Measurements from ENCODE around the gene KANSL1L. TPM values are rescaled to one million over a fixed set of nuclear protein-coding genes. Genes with fewer than 3 reads are reported as not detected.
A peak's percentile ranks its signal among the peaks of the same experiment; 100 is the strongest.
"Not testable (repeated sequence)": the region's sequence is repeated elsewhere in the genome, so short reads cannot be mapped to it uniquely, and the experiment has no call there.

The KANSL1L gene
- total RNA-seq, 1 experiment from 2014 or later = 8.4 TPM

DNA sequence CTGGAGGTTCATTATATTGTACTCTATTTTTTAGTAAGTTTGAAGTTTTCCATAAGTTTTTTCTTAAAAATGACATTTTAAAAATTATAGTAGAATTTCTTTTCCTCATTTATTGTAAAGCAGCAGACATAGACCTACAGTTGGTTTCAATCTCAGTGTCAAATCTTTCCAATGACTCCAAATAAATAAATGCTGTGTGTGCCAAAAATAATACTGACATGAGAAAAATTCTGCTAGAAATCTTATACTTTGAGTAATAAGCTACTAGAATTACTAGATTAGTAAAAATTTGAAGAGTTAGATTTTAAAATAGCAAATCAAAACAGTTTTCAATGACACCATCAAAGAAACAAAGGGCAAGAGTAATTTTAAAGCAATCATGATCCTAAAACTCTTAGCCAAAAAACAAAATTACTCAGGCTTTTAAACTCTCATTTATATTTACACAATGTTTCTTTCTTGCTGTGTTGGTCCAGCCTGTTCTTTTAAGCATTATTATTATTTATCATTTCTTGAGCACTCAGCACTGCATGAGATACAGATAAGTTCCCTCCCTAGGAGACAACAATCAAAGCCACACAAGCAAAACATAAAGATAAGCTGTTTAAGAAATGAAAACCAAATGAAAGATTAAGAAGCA is 8.3 kb upstream of the KANSL1L start:
- DNase-seq (ENCODE audit: extremely low read depth, low read depth) = no peak

DNA sequence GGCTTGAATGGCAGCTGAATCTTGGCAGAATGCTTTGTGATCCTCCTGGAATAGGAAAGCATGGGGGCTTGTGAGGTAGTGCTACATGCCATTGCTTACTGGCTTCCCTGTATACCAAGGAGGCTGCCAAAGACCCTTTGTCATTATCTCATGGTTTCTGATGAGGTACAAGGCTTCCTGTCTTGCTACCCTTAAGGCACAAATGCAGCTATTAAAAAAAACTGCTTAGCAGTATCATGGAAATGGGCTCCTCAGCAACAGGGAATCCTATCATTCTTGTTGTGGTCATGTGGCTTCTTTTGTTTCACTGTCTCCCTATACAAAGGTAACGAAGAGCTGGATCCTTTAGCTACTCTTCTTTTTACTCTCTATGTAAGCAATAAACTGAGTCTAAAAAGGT is 6.6 kb upstream of the KANSL1L start:
- DNase-seq (ENCODE audit: extremely low read depth, low read depth) = no peak

DNA sequence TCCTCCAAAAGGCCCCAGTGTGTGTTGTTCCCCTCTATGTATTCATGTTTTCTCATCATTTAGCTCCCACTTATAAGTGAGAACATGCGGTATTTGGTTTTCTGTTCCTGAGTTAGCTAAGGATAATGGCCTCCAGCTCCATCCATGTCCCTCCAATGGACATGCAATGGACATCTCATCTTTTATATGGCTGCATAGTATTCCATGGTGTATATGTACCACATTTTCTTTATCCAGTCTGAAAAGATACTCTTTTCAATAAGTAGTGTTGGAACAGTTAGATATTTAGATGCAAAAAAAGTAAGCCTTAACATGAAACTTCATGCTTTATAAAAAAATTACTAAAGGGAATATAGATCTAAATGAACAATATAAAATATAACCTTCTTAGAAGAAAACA is 5.9 kb upstream of the KANSL1L start:
- DNase-seq (ENCODE audit: extremely low read depth, low read depth) = not testable (repeated sequence)

DNA sequence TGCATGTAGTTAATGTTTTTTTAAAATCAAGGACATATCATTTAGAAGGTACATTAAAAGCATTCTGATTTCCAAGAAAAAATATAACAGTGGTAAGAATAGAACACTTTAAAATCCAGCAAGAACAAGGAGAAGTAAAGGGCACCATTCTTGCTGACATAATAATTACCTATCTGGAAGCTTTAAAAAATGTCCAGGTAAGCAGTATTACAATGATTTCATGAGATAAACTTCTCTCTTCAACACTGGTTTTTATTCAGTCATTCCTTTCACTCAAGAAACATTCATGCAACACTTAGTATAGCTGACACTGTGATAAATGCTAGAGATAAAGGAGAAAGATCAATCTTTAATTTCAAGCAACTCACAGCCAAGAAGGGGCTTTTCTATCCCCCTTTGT is 2.9 kb upstream of the KANSL1L start:
- no peak for DNase-seq (ENCODE audit: extremely low read depth, low read depth)

DNA sequence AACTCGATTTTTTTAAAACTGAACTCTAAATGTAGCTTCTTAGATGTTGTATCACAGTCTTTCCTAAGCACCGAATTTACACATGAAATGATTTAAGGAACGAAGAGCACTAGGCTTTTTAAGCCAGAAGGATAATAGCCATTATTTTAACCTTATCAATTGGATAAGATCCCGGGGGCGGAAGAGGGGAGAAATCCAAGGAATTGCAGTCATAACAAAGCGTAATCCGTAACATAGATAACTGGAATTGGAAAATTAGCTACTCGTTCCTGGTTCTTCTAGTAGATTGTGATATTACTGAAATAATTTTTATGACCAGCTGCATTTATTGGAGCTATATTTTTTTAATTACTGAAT is 988 bp upstream of the KANSL1L start:
- no peak for DNase-seq (ENCODE audit: extremely low read depth, low read depth)

DNA sequence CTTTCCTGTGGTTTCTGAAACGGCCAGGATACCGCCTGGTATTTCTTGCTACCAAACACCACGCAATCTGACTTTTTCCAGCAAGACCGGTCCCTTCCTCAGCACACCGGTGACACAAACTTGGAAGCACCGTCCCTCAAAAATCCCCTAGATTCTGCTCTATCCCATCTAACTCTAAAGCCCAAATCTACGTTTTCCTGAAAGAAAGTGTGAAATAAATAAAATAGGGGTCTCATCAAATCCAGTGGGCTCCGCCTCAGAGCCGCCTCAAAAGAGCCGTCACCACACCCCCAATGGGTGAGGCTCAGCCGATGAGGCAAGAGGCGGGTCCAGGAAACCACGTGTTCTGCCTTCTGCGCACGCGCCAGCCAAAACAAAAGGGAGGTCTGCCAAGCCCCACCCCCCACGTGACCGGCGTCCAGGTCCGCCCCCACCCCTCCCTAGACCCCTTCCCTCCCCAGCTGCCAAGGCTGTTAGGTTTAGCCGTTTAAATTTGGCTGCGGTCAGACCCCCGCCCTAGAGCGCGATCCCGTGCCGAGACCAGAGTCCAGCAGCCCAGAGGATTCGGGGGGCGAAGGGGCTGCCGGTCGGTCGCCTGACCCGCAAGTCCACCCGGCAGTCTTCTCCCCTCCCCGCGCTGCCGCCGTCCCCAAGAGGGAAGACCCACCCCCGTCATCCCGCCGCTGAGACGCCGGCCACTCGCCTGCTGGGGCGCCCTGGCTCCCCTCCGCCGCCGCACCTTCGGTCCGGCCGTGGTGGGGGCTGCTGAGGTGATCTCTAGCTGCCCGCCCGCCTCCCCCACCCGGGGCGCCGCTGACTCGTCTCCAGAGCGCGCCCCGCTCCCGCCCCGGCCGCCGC is 534 bp downstream of the KANSL1L start:
- DNase-seq (ENCODE audit: extremely low read depth, low read depth) = peak; percentile 95

DNA sequence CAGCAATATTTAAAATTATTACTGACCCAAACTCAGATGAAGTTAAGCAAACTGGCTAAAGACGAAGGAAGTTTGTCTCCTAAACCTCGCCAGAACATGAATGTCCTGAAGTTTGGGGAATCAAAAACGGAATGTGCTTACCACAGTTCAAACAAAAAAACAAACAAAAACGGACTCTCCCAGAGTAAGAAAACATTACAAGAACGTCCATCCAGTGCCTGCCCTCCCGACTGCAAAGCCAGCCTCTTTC is 1.1 kb downstream of the KANSL1L start:
- DNase-seq (ENCODE audit: extremely low read depth, low read depth) = no peak

DNA sequence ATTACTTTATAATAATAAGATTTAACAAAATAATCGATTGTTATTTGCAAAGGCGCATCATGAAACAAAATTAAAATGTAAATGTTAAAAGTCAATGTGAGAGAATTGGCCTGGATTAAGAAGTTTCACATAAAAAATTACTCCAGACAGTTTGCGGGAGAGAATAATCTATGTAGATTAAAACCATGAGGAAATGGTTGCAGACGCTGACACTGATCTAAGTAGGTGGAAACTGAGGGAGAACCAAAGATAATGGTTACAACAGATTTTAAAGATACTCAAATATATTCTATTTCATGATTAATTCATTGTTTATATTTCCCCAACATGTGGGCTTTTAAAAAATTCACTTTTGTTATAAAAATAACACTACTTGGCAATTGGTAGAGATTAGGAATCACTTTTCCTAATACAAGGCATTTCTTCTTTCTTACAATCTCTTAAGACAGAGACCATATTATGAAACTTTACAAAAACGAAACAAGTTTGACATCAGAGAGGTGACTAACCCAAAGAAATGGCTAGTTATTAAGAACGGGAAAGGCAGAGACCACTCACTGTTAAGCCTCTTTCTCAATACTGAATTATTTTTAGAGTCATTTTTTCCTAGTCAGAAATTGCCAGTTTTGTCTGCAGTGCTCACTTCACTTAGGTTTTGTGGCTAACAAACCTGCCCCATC is 1.6 kb downstream of the KANSL1L start:
- DNase-seq (ENCODE audit: extremely low read depth, low read depth) = peak; percentile 29

DNA sequence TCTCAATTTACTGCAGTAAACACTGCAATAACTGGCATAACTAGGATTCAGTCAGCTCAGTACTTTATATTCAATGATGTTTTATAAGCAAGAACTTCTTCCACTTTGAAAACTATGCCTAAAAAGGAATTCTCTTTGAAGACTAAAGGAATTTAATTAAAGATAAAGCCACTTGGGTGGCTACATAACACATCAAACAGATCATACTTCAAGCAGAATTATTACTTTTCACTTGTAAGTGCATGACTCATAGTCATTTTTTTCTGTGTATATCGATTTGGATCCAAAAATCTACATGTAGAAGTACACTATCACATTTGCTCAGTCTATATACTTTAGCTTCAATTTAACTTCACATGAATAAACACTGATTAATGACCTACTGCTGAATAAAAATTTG is 4.0 kb downstream of the KANSL1L start:
- no peak for DNase-seq (ENCODE audit: extremely low read depth, low read depth)

DNA sequence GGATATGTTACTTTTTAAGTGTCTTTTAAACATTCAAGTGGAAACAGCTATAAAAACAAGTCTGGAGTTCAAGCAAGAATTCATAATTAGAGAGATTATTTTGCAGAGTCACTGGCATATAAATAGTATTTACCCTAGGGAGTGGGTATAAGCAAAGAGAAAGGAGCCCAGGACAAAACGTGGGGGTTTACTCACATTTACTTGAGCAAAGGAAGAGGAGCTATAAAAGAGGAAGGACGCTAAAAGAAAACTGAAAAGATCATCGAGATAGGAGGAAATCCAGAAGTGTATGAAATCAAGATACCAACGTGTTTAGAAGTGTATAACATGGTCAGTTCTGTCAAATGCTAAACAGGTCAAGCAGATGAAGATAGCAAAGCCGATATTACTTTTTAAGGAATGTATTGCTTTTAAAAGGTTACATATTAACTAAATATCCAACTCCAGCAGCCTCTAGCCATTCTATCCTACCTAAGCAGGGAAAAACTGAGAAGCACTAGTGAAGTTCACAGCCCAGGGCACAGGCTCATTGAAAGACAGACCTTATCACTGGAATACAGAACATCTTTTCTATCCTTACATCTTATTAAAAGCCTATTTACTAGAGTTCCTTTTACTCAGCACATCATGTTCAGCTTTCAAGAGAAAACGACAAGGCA is 8.6 kb downstream of the KANSL1L start:
- no peak for DNase-seq (ENCODE audit: extremely low read depth, low read depth)

DNA sequence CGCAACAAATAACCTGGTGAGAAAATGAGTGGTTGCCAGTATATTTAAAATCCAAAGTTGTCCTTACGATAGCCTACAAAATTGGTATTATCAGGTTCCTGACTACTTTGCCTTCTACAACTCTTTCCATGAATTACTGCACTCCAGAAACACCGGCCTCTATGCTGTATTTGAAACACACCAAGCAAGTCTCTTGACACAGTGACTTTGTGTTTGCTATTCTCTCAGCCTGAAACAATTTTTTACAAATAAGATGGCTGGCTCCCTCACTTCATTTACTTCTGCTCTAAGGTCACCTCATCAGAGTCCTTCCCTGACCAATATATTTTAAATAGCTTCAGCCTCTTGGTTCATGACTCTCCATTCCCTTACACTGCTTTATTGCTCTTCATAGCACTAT is 12.2 kb downstream of the KANSL1L start:
- no peak for DNase-seq (ENCODE audit: extremely low read depth, low read depth)

DNA sequence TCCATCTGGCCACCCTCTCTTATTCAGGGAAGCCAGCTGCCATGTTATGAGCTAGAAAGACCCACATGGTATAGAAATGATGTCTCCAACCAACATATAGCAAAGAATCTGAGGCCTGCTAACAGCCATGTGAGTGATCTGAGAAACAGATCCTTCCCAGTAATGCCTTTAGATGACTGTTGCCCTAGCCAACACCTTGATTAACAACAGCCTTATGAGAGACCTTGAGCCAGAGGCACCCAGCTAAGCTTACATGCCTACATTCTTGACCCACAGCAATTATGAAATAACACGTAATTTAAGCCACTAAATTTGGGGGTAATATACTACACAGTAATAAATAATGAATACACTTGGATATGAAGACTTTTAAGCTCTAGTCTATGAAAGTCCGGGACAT is 13.0 kb downstream of the KANSL1L start:
- no peak for DNase-seq (ENCODE audit: extremely low read depth, low read depth)

DNA sequence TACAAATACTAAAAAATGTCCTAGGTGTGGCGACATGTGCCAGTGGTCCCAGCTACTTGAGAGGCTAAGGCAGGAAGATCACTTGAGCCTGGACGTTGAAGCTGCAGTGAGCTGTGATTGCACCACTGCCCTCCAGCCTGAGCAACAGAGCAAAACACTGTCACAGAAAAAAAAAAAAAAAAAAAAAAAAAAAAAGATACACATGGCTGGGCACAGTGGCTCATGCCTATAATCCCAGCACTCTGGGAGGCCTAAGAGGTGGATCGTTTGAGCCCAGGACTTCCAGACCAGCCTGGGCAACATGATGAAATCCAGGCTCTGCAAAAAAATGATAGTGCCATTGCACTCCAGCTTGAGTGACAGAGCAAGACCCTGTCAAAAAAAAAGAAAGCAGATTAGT is 13.7 kb downstream of the KANSL1L start:
- no peak for DNase-seq (ENCODE audit: extremely low read depth, low read depth)

DNA sequence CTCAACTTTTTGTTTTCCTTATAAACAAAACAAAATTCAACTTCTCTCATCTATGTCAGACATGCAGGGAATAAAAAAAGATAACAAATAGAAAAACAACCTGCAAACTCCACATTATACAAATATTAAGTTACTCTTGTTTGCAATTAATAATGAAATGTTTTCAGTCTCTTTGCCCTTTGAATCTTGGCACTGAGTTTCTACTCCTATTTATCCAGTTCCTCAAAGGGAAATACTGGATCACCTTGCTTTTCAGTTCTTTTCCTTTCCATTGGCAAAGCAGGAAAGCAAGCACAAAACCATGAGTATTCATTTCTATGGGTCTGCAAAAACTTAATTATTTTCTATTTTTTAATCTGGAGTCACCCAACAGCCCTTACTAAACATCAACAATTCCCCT is 23.6 kb downstream of the KANSL1L start:
- no peak for DNase-seq (ENCODE audit: extremely low read depth, low read depth)

DNA sequence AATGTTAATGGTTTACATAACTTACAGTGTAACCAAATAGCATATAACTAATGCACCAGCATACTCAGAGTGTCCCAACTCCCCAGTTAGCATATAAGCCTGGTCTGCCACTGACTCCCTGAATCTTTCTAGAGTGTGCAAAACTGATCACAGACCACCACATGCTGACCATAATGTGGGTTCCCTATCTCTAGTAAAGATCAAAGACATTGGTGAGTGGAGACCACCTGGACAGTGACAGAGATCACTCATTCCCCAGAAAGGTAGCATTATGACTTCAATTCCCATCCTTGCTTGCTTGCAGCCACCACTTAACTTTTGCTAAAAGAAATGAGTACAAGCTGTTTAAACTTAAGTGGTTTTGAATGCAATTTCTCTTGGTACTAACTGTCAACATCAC is 39.0 kb downstream of the KANSL1L start:
- DNase-seq (ENCODE audit: extremely low read depth, low read depth) = no peak

DNA sequence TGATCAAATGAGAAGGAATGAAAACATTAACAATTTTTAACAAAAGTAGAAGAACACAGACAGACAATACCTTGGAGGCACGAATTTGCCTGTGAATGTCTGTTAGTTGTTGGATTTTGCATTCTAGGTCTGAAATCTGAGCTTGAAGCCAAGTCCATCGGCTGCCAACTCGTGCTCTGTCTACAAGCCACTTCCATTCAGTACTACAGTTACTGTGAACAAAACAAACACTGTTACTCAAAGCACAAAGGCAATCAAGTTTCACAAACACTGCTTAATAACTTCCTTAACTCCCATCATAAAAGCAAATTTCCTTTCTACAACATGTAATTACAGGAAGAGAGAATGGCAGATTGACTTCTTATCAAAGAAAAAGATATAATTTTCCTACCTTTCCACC is 42.2 kb downstream of the KANSL1L start:
- DNase-seq (ENCODE audit: extremely low read depth, low read depth) = no peak

DNA sequence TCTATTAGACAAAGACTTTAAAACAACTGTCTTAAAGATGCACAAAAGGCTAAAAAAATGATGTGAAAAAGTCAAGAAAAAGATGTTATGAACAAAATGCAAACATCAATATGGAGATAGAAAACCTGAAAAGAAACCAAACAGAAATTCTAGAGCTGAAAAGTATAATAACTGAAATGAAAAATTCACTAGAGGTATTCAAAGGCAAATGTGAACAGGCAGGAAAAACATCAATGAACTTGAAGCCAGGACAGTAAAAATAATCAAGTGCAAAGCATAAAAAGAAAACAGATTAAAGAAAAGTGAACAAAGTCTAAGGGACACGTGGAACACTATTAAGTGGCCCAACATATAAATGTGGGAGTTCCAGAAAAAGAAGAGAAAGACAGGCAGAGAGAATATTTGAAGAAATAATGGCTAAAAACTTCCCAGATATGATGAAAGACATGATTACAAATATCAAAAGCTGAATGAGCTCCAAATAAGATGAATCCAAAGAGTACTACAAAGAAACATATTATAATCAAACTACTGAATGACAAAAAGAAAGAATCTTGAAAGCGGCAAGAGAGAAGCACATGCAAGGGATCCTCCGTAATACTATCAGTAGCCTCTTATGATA is 57.5 kb downstream of the KANSL1L start:
- no peak for DNase-seq (ENCODE audit: extremely low read depth, low read depth)

DNA sequence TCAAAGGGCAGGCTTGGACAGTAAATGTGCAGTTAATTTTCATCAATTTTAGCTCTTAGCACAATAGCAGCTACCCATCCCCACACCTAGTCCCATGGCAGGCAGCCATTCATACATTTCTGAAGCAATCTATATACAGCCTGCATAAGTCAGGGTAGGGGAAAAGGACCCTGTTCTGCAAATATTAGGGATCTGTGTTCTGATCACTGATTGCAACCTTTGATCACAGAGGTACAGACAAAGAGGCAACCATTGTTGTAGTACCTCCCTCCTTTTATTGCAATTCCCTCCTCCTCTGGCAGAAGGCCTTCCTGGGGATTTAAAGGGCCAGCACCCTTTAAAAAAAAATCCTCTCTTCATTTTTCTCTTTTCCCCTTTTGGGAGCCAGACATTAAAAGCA is 58.3 kb downstream of the KANSL1L start:
- DNase-seq (ENCODE audit: extremely low read depth, low read depth) = no peak

DNA sequence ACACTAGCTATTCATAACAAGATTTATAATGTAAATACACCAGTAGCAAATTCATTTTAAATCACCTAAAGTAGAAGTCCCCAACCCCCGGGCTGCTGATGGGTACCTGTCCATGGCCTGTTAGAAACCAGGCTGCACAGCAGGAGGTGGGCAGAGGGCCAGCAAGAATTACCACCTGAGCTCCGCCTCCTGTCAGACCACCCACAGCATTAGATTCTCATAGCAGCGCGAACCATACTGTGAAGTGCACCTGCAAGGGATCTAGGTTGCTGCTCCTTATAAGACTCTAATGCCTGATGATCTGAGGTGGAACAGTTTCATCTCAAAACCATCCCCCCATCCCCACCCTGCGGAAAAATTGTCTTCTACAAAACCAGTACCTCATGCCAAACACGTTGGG is 71.3 kb downstream of the KANSL1L start:
- no peak for DNase-seq (ENCODE audit: extremely low read depth, low read depth)

DNA sequence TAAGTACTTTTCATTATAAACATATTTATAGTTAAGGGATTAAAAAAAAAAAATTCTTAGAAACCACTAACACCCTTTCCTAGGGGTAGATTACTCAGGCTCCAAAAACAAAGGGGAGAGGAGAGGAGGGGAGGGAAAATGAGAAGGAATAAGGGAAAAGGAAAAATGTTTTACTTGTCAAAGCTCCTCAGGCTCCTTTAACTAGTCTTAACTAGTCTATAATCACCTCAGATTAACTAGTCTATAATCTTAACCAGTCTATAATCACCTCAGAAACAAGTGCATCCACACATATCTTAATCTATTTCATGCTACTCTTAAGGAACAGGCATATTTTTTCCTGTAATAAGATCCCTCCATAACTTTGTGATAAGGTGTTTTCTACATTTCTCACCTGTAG is 76.4 kb downstream of the KANSL1L start:
- DNase-seq (ENCODE audit: extremely low read depth, low read depth) = no peak

DNA sequence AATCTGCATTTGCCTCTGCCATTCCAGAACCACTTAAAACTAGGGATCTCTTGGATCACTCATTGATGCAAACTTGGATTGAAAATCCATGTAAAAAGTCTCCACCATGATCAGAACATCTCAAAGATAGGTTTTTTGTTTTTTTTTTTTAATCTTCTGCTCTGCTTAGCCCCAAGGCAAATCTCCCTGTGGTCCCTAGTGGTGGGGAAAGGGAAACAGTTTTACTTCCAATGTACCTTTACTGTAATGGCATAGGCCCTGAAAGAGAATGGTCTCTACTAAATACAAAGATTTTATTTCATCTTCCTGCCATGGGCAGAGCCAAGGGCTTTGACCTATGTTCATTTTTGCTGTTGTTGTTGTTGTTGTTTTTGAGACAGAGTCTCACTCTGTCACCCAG is 78.4 kb downstream of the KANSL1L start:
- DNase-seq (ENCODE audit: extremely low read depth, low read depth) = no peak

Measured in NCI-H460 (cell line).